ENCODE measurements around the gene HLCS. TPM values are rescaled to one million over a fixed set of nuclear protein-coding genes. Genes with fewer than 3 reads are reported as not detected.
"Not testable (repeated sequence)": the region's sequence is repeated elsewhere in the genome, so short reads cannot be mapped to it uniquely, and the experiment has no call there.

Gene HLCS
- total RNA-seq, 1 donor from 2014 or later: 10.7 TPM

GRCh38 chr21:36994501-36995158 is 28.2 kb upstream of the HLCS start:
- intact Hi-C loops (cut with DNase I): no loop called here
- no peaks in the 10 kb centered on the region for H3K36me3 ChIP-seq

GRCh38 chr21:36992671-36993070 is 26.2 kb upstream of the HLCS start:
- no peaks in the 10 kb centered on the region for H3K36me3 ChIP-seq
- no peak for DNase-seq (ENCODE audit: low spot score in 2 of 2)
- TF ChIP-seq CTCF (IDR thresholded peaks at IDR 0.05): no peak
- H3K27me3 ChIP-seq: no peaks in the 10 kb centered on the region
- H3K9me3 ChIP-seq: no peaks in the 10 kb centered on the region
- H3K4me1 ChIP-seq: peaks cover 0 to 3% of the 10 kb centered on the region in 2 donors
- H3K27ac ChIP-seq: no peak overlapping the region
- intact Hi-C loops (cut with DNase I): no loop called here
- H3K4me3 ChIP-seq: no peak overlapping the region

More at GRCh38 chr21:36994501-36995158, 28.2 kb upstream of the HLCS start:
- H3K9me3 ChIP-seq: no peaks in the 10 kb centered on the region
- no peak for DNase-seq (ENCODE audit: low spot score in 2 of 2)
- H3K4me3 ChIP-seq: no peak overlapping the region
- no peaks in the 10 kb centered on the region for H3K4me1 ChIP-seq
- H3K27me3 ChIP-seq: no peaks in the 10 kb centered on the region
- no peak for TF ChIP-seq CTCF (IDR thresholded peaks at IDR 0.05)
- H3K27ac ChIP-seq: no peak overlapping the region

- no peaks in the 10 kb centered on the region for H3K36me3 ChIP-seq
- H3K4me1 ChIP-seq: peaks cover 0 to 3% of the 10 kb centered on the region in 2 donors
- no peaks in the 10 kb centered on the region for H3K27me3 ChIP-seq
- peak overlapping the region; percentile 93 for H3K27ac ChIP-seq
- peak overlapping the region; percentile 61 to 80 for H3K4me3 ChIP-seq
- H3K9me3 ChIP-seq: no peaks in the 10 kb centered on the region
- intact Hi-C loops (cut with DNase I): loop anchor here (1.0 to 2.0 kb wide), 3 partner anchors 20 to 82 kb away; no protein-coding TSS in a partner anchor
- TF ChIP-seq CTCF (IDR thresholded peaks at IDR 0.05): no peak
- DNase-seq (ENCODE audit: low spot score in 2 of 2): no peak
Observed at GRCh38 chr21:36990508-36991205, 24.2 kb upstream of the HLCS start.

GRCh38 chr21:36989699-36990507 is 23.4 kb upstream of the HLCS start:
- intact Hi-C loops (cut with DNase I): loop anchor here (1.0 to 10.0 kb wide), 6 partner anchors 9 to 835 kb away; partner anchors contain the start of genes DOP1B and HLCS
- Histone ChIP-seq H3K27ac (peak overlapping the region; percentile 93), H3K4me1 (peaks cover 0 to 3% of the 10 kb centered on the region in 2 donors), H3K27me3 (no peaks in the 10 kb centered on the region), H3K36me3 (no peaks in the 10 kb centered on the region), H3K9me3 (no peaks in the 10 kb centered on the region), H3K4me3 (peak overlapping the region; percentile 61 to 80)
- peak; percentile 71 to 95 (median 85) for TF ChIP-seq CTCF (IDR thresholded peaks at IDR 0.05)
- DNase-seq (ENCODE audit: low spot score in 2 of 2): peak; percentile 63 to 95

- not testable (repeated sequence) for DNase-seq (ENCODE audit: low spot score in 2 of 2); H3K27me3 ChIP-seq; H3K4me1 ChIP-seq; H3K36me3 ChIP-seq; H3K9me3 ChIP-seq
- Histone ChIP-seq H3K4me3 (peak overlapping the region; percentile 61 to 80), H3K27ac (peak overlapping the region; percentile 93)
- intact Hi-C loops (cut with DNase I): loop anchor here (1.0 to 10.0 kb wide), 3 partner anchors 8 to 834 kb away; partner anchors contain the start of genes DOP1B and HLCS
Observed at GRCh38 chr21:36989199-36989698, 22.8 kb upstream of the HLCS start.

All from ascending aorta (tissue), 2 donors.